Measurements from ENCODE around the gene RNF150.

Gene RNF150

DNA sequence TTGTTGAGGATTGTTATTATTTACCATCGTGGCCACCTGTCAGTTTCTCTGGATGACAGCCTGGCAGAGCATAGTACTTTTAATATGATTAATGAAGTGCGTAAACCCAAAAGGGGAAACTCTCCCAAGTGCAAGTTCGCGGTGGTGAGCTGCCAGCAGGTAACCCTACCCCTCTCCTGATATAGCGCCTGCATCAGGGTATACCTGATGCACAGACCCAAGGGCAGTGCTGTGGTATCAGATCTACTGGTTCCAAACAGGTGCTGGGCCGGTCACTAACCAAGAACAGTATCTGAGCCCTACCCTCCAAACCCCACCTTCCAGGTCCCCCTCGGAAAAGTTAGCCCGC, 1.6 kb downstream of the RNF150 start:
- no peak for DNase-seq (ENCODE audit: low read depth)

GRCh38 chr4:141130947-141131605, 2.2 kb downstream of the RNF150 start:
- DNase-seq (ENCODE audit: low read depth): no peak

DNA sequence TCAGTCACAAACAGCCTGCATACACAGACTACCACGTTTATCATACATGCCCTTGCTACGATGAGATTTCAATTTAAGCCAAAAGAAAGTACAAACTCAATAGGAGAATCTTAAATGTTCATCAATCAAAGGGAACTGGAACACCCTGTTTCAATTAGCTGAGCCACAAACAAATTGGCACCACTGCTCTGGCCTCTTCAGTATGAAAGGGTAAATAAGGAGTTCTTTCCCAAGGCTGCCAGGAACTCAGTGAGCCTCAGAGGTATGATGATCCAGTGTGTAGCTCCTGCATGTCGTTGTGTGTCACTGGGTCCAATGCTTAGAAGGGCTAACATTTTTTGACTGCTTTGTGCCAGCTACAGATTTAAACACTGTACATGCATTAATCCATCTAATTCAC, 5.4 kb downstream of the RNF150 start:
- no peak for DNase-seq (ENCODE audit: low read depth)

DNA sequence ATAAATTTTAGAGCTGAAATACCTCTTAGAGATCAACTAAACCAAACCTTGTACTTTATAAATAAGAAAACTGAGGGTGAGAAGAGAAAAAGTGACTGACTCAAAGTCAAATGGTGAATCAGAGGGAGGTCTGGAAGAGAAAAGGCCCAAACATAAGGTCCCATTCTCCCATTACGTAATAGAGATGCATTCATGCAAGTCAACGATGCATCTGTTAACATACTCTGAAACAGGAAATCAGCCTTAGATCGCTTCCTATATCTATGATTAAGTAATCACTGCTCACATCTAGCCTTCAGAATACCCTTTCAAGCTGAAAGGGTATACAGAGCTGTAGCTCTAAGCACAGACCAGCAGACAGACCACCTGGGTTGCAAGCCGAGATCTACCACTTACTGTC, 6.5 kb downstream of the RNF150 start:
- DNase-seq (ENCODE audit: low read depth): no peak

DNA sequence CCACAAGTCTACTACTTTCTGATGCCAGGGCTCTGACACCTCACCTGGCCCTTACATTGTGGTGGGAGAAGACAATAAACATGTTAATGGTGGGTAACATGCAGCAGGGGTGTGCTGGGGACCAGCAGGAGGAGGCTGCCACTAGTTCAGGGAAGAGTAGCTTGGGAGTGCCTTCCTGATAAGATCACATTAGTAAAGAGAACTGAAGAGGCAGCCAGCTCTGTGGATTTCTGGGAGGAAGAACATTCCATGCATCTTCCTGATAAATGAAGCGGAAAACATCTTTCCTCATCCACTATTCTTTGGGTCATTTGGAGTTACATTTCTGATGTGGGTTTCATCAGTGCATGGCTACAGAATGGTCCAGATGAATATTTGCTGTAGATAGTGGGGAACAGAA, 9.0 kb downstream of the RNF150 start:
- DNase-seq (ENCODE audit: low read depth): no peak

DNA sequence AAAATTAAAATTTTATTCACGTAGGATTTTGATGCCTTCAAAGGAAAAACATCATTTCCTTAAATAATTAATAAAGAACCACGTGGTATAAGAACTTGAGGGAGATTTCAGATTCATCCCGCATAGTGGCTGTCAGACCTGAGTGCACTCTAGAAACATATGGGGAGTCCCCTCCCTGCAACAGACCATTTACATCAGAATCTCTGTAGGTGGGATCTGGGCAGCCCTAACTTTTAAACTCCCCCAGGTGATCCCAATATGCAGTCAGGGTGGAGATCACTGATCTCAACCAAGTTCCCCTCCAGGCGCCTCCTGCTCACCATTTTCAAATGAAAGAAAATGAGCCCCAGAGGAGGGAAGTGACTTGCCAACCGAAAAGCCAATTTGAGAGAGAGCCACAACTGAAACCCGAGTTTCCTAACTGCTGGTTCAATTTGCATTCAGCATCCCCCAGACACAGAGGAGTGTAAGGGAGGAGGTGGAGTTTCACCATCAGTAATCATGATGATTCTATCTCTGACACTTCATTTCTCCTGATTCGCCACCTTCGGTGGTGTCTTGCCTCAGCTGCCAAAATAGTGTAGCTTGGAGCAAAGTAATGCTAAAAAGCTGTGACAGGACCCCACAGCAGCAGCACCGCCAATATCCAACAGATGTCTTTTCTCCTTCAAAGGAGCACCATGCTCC, 11.4 kb downstream of the RNF150 start:
- DNase-seq (ENCODE audit: low read depth): no peak

DNA sequence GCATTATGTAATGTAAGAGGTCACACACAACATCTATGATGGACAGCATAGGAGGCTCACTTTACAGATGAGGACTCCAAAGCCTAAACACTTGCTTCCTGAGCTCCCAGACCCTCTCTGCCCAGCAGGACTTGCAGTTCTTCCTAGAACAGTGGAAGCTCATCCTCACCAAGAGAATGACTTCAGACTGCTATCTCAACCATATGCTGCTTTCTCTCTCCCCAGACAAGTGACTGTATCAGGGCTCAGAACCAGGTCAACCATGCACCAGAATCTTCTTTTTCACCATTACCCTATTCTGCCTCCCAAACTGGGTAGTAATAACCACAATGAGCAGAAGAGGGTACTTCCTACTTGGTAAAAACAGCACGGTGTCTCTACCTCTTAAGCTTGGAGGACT, 12.2 kb downstream of the RNF150 start:
- DNase-seq (ENCODE audit: low read depth): no peak

GRCh38 chr4:141120036-141120593, 13.2 kb downstream of the RNF150 start:
- no peak for DNase-seq (ENCODE audit: low read depth)

GRCh38 chr4:141119071-141119470, 14.2 kb downstream of the RNF150 start:
- no peak for DNase-seq (ENCODE audit: low read depth)

- DNase-seq (ENCODE audit: low read depth): no peak
Measured at GRCh38 chr4:141118381-141118780, 14.9 kb downstream of the RNF150 start.

- no peak for DNase-seq (ENCODE audit: low read depth)
Measured at GRCh38 chr4:141117935-141118334, 15.3 kb downstream of the RNF150 start.

DNA sequence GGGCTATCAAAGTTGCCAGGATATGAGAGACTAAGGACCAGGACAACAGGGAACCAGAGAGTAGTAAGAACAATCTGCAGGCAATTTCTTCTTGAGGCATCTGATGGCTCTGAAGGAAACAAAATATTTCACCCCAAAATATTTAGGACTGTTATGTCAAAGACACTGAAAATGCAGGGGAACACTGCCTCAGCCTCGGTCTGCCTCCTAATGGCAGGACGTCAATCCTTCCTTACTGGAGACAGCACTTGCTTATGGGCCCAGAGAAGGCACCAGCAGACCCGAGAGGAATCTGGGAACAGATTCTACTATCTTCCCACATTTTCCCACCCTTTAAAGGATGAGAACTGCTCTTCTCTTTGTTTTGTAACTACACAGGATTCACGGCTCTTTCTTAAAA, 23.3 kb downstream of the RNF150 start:
- DNase-seq (ENCODE audit: low read depth): no peak

DNA sequence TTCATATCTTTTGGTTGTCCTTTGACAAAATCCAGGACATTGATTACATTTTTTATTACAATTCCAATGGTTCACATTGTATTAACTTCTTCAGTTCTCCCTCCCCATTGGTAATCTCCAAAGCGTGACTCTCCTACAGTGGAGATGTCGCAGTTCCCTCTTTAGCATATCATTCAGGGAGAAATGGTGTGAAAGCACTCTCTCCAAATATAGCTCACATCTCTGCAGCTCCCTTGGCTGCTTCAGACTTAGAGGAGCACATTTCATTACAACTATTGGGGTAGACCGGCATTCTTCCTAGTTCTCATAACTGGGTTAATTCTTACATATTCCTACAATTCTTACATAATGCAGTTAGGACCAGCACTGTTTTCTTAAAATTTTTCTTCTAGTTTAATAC, 25.3 kb downstream of the RNF150 start:
- no peak for DNase-seq (ENCODE audit: low read depth)

- no peak for DNase-seq (ENCODE audit: low read depth)
Measured at GRCh38 chr4:141102367-141102766, 30.9 kb downstream of the RNF150 start.

DNA sequence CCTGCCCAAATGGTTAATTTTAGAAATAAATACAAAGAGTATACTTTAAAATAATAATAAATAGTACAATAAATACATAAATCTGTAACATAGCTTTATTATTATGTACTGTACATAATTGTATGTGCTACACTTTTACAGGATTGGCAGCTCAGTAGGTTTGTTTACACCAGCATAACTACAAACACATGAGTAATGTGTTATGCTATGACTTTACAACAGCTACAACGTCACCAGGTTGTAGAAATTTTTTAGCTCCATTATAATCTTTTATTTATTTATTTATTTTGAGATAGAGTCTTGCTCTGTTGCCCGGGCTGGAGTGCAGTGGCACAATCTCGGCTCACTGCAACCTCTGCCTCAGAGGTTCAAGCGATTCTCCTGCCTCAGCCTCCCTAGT, 31.8 kb downstream of the RNF150 start:
- DNase-seq (ENCODE audit: low read depth): no peak

DNA sequence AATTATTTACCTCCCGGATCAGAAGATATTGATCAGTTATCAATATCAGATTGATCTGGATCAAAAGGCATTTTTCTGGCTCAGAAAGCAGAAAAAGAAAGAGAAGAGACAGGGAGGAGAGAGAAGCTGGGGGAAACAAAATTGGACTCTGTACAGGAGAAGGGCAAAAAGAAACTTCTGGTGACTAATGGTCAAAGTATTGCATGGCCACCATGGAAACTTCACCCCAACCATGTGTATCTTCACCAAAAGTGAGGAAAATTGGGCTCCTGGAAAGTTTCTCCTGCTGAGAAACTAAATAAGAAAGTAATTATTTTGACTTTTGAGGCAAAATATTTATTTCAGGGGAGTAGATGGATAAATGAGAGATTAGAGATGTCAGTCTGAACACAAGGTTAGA, 33.9 kb downstream of the RNF150 start:
- DNase-seq (ENCODE audit: low read depth): no peak

GRCh38 chr4:141098163-141098562, 35.1 kb downstream of the RNF150 start:
- DNase-seq (ENCODE audit: low read depth): no peak

DNA sequence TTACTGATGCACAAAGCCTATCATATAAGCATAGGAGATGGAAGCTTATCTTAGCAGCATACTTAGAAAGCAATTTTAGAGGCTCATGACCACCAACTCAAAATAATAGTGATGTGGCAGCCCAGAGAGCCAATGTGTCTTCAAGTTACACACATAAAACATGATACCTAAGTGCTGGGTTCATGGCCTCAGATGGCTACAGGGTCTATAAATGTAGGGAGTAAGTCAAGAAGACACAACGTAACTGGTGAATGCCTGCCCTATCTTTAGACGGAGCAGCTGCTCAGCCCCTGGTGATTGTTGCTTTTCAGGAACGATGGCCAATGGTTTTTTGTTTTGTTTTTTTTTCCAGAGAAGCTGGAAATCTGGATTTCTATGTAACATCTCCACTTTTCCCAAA, 42.8 kb downstream of the RNF150 start:
- no peak for DNase-seq (ENCODE audit: low read depth)

- DNase-seq (ENCODE audit: low read depth): no peak
Measured at GRCh38 chr4:141081921-141082395, 51.3 kb downstream of the RNF150 start.

GRCh38 chr4:141080668-141081067, 52.6 kb downstream of the RNF150 start:
- DNase-seq (ENCODE audit: low read depth): no peak

DNA sequence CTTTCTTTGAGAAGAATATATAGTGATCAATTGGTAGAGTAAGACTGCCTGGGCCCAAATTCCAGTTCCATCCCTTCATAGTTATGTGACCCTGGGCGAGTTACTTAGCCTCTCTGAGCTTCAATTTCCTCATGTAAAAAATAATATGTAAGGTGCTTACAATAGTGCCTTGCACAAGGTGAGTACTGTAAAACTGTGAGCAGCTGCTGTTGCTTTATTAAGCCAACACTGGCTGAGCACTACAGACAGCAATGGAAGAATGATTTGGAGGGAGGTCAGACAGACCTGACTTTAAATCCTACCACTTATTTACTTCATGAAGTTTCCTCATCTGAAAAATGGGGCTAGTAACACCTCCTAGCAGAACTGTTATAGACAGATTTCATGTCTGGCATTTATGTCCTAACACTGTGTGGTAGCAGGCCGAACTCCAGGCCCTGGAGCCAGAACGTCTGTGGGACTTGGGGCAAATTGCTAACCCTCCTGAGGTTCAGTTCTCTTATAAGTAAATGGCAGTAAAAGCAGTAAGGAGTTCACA, 53.8 kb downstream of the RNF150 start:
- DNase-seq (ENCODE audit: low read depth): no peak

GRCh38 chr4:141078871-141079270, 54.4 kb downstream of the RNF150 start:
- no peak for DNase-seq (ENCODE audit: low read depth)

- no peak for DNase-seq (ENCODE audit: low read depth)
Measured at GRCh38 chr4:141077611-141078225, 55.6 kb downstream of the RNF150 start.
